DMS 273 treated with DMSO at 0.1 percent for 48 hours (cell line): ENCODE measurements around the gene SETD1A.
"Not testable (repeated sequence)": the region's sequence is repeated elsewhere in the genome, so short reads cannot be mapped to it uniquely, and the experiment has no call there.

Experiments
- DNase-seq: peaks from one replicate; lab custom pipeline; 2025; lab: John Stamatoyannopoulos, UW

SETD1A gene

DNA sequence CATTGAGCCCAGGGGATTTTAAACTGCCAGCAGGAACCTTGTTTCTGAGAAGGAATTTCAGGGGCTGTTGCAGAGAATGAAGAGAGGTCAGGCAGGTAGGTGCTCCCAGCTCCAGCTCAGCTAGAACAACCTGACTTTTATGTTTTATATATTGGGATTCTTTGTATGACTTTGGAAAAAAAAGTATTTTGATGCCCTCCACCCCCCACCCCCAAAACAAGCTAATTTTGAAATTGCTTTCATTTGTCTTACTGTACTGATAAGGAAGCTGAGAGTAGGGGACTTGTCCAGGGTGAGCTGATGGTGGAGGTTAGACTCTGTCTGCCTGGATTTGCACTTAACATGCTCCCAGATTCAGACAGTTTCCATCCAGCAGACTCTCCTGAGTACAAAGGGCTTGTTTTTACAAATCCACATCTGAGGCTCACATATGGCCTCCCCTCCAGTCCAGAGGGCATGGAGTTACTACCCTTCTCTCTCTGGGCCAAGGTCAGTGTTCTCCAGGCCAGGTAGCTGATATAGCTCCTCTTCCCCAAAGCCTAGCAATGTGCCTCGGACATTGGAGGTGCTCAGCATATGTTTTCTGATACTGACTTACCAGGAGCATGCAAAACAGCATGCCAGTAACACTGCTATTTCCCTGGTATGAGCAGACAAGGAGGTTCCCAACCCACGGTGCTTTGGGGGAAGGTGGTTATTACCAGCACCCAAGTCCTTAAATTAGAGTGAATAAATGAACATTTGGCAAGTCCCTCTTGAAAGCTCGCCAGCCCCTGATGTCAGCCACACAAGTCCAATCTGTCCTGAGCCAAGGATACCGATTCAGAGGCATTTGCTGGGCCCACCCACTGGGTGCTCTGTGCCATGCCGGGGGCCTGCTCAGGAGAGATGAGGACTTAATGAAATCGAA lies 41.6 kb downstream of the SETD1A start:
- peak; percentile 28 for DNase-seq

DNA sequence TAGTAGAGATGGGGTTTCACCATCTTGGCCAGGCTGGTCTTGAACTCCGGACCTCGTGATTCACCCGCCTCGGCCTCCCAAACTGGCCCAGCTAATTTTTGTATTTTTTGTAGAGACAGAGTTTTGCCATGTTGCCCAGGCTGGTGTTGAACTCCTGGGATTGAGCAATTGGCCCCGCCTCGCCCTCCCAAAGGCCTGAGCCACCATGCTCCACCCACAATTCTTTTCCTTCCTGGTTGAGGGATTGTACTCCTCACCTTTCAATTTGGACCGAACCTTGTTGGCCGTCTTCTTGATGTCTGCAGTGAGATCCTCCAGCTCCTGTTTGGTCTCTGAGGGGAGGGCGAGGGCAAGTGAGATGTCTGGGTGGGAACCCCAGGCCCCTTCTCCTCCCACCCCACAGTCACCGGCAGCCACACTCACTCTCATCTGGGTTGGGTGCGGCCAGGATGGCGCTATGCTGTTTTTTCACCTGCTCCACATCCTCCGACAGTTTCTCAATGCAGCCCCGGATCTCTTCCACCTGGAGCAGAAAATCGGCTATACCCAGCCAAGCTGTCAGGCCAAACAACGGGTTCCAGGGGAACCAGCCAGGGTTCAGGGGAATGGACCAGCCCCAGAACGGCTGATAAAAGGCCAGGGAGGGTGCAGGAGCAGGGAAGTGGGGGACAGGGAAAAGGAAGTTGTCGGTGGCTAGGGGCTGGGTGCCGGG lies 43.3 kb downstream of the SETD1A start:
- no peak for DNase-seq

DNA sequence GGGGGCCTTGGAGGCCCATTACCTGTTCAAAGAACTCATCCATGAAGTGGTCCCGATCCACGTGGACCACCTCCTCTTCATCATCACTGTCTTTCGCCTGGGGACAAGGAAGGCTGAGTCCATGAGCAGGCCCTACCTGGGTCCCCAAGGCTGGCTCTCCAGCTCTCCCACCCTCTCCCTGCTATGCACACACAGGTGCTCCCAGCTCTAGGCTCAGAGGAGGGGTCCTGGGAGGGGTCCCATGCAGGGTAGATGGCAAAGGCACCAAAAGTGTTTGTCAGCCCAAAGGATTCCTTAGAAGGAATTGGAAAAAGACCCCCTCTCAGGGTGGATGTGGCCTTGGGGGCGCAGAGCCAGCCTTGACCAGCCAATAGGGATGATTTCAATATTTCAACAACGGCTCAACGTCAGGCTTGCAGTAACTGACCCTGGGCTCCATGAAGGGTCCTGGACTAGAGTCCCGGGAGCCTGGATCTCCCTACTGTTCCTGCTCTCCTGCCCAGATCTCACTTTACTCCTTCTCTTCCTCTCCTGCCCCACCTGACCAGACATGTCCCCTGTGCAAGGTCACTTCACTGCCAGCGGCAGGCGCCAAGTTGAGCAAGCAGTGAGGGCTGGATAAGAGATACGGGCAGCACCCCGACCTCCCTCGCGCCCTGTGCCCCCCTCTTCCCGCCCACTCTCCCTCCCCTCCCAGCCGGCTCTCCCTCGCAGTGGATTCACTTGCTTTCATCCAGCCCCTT lies 44.1 kb downstream of the SETD1A start:
- DNase-seq = no peak

DNA sequence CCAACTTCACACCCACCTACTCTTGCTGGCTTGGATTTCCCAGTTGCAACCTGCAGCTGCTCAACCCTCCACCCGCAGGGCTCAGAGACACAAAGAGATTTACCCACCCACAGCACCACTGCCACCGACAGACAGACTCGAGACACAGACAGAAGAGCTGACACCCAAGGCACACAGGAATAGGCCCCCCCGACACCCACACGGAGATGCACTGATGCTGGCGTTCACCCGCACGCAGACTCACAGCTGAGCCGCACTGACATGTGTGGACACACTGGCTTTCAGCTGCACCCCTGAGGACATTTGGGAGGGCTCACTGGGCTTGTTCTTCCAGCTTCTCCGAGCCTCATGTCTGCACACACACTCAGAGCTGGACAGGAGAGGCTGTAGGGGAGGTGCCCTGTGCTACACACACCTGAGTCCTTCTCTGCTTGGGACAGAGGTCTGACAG lies 44.7 kb downstream of the SETD1A start:
- no peak for DNase-seq

DNA sequence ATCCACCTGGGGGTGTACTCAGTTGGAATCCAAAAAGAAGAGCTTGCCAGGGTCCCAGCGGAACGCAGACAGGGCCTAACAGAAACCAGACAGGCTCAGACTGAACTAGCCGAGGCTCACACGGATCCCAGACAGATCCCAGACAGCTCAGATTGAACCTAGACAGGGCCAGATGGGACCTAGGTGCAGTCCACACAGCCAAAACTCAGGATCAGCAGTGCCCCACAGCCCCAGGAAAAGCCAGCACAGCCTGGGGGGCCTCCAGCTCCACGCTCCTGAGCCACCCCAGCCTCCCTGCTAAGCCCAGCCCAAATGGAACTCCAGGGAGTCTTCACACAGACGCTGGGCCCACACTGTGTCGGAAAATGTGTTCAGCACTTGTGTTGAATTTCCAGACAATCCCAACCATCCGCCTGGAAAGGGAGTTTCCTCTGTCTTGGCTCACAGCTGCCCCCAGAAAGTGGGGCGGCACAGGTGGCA lies 45.3 kb downstream of the SETD1A start:
- DNase-seq = no peak

DNA sequence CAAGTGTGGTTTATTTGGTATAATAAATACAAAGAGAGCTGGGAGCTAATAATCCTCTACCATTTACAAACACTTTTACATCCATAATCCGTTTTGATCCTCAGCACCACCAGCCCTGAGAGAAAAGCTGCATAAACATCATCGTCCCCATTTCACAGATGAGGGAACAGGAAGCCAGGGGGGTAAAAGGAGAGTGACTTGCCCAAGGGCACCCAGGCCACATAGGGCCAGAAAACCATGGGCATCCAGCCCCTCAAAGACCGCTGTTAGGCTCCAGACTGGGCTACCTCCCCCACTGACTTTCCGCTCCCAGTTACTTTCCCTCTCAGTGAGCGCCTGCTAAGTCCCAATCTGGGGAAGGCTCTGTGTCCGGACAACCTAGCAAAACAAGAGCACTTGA lies 46.2 kb downstream of the SETD1A start:
- no peak for DNase-seq

DNA sequence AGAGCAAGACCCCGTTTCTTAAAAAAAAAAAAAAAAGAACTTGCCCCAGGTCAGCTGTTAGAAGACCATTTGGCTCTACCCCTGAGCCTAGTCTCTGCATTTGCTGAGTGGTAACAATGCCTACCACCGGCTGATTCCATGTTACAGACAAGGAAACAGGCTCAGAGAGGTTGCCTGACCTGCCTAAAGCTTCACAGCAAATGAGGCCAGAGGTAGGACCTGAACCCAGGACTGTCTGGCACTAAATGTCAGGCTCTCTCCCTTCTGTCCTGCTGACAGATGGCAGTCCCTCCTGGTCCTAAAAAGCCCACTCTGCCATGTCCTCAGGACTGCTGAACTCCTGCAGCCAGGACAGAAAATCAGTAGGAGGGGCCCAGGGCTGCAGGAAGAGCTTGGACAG lies 47.1 kb downstream of the SETD1A start:
- no peak for DNase-seq

DNA sequence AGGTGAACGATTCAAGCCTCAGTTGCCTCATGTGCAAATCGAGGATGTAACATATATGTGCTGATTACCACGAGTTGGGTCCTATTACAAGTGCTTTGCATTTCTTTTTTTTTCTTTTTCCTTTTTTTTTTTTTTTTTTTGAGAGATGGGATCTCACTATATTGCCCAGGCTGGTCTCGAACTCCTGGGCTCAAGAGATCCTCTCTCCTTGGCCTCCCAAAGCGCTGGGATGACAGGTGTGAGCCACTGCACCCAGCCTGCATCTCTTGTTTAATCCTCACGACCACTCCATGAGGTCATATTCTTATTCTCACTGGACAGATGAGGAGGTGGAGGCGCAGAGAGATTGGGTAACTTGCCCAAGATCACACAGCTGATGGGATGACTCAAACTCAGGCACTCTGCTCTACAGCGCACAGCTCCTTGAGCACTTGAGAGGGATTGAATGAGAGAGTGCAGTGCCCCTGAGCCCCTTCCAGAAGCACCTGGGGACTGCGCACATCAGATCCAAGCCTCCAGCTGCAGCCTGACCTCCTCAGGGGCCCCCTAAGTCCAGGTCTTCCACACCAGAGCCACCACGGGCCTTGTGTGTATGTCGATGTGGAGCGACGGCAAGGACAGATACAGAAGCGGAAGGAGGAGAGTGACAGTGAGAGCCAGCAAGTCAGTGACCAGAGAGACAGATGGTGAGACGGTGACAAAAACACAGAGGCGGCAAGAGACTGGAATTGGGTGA lies 48.0 kb downstream of the SETD1A start:
- DNase-seq = no peak

DNA sequence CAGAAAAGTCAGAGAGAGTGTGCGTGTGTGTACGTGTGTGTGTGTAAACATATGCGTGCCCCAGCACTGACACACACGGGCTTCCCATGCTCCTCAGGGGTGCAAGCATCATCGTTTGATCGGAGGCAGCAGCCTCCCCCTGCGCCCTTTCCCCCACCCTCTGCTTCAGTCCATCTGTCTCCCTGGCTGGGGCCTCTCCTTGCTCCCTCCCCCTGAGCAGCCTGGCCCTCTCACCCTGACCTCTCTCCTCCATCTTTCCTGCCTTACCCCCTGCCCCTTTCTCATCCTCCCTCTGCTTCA lies 48.5 kb downstream of the SETD1A start:
- no peak for DNase-seq

DNA sequence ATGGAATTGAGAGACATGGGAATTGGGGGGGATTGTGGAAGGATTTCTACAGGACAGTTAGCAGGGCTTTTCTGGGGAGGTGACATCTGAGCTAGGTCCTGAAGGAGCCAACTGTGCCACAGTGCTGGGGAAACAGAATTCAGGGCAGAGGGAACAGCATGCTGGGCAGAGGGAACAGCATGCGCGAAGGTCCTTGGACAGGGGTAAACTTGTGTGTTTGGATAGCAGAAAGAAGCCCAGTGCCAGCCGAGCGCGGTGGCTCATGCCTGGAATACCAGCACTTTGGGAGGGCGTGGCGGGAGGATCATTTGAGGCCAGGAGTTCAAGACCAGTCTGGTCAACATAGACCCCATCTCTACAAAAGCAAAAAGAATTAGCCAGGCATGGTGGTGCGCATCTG lies 49.0 kb downstream of the SETD1A start:
- DNase-seq = no peak

DNA sequence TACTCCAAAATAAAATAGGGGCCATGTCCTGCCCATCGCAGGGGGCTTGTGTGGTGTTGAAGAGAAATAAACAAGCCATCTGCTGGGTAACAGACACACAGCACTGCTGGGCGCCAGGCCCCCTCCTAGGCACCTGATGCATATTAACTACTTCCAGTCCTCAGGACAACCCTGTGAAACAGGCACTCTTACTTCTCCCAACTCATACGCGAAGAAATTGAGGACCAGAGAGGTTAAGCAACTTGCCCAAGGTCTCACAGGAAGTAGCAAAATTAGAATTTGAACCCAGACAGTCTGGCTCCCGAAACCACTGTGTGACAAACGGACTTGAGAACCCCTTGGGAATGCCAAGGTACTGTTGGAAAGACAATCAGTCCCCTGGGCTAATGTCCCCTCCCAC lies 50.1 kb downstream of the SETD1A start:
- DNase-seq = no peak

DNA sequence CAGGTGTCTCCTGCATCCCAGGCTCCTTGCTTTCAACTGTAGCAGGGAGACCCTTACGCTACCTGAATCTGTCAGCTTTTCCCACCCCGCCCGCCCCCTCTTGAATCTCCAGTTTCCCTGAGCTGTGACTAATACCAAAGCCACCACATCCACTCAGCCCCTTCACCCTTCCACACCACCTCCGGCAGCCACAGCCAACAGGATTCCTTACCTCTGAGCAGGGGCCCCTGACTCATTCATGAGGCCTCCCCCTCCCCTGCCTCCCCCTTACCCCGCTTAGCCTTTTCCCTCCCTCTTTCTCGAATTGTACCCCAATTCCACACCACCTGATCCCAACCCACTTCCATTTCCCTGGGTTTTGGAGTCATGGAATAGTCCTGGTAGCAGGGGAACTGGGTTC lies 50.6 kb downstream of the SETD1A start:
- no peak for DNase-seq

DNA sequence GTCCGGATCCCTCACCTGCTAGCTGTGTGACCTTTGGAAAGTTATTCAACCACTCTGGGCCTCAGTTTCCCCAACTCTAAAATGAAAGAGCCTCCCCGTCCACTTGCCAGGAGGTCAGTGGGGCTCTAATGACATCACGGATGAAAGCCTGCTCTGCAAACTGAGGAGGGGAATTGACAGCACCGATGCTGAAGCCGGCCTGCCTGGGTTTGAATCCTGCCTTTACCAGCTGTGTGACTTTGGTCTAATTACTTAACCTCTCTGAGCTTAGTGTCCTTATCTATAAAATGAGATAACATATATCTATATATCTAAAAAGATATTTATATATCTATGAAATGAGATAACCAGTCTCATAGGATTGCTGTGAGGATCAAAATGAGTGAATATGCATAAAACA lies 51.0 kb downstream of the SETD1A start:
- no peak for DNase-seq

DNA sequence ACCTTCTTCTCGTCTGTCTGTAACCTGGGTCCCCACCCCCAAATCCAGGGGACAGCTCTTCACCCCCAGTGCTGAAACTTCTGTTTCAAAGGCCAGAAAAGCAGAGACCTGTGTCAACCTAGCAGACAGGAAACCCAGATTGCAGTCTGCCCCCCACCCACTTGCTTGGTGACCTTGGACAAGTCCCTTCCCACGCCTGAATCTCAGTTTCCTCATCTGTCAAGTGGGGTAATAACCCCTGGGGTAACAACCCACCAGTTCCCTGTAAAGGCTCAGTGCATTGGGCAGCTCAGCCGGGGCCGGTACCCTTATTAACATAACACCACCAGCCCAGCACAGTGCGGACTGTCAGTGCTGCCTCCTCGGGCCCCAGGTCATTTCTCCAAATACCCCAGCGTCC lies 51.6 kb downstream of the SETD1A start:
- DNase-seq = no peak

DNA sequence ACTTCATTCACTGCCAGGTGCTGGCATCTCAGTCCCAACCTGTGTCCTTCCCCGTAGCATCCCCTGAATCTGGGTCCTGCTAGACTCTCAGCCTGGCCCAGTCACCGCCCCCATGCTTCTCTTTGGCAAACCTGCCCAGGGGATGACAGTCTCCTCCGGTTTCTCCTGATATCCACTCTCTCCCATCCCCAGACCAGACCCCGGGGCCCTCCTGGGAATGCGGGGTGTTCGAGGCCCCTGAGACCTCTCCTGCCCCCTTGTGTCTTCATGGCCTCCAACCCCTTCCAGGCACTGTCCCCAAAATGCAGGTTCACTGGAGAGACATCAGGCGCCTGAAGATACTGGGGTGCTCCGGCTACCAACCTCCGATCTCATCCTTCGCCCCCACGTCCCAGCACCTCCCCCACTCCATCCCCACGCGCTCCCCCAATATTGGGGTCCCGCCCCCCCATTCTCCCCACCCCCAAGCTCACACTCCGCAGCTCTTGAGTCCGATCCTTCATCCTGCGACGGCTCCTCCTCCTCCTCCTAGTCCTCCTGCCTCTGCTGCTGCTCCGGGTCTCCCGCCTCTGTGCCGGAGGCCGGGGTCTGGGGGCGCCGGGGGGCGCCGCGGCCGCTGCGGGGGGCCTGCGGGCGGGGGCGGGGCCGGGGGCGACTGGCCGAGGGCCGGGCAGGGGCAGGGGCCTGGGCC lies 52.5 kb downstream of the SETD1A start:
- DNase-seq = no peak

DNA sequence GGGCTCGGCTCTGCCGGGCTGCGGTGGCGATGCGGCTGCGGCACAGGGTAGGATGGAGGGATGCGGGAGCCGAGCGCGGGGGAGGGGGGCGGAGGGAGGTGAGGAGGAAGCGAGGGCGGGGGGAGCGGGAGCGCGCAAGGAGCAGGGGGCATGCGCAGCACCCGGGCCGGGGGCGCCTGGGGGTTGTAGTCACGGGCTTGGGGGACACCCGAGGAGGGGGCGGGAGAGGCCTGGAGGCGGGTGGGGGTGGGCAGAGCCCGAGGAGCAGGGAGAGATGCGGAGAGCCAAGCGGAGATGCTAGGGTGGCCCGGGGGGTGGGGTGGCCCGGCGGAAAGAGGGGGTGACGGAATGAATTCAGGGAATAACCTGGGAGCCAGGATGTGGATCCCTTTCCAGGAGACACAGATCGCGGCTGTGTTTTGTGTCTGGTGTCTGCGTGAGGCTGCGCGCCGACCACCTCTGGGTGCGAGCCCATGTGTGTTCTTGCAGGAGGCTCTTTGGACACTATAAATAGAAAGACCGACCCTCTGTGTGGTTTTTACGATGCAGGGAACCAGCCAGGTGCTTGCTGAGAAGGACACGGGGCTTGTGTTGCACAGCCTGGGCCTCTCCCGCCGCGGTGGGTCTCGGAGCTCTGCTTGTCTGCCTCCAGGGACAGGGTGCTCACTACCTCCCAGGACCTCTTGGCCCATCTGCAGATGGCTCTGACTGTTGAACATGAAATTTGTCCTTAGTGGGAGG lies 53.2 kb downstream of the SETD1A start, which contains the start of gene STX1B:
Gene STX1B, minus strand, starts transcription at position 54 of the 741 bp plus-strand sequence. CDS start 242 bp downstream, outside the sequence.
- no peak for DNase-seq

DNA sequence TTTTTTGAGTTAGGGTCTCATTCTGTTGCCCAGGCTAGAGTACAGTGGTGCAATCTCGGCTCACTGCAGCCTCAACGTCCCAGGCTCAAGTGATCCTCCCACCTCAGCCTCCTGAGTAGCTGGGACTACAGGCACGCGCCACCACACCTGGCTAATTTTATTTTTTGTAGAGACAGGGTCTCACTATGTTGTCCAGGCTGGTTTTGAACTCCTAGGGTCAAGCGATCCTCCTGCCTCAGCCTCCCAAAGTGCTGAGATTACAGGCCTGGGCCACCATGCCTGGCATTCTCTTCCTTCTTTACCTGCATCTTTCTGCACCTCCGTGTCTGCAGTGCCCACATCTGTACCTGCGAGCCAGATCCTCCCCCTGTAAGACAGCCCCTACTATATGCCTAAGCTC lies 54.3 kb downstream of the SETD1A start:
- not testable (repeated sequence) for DNase-seq

DNA sequence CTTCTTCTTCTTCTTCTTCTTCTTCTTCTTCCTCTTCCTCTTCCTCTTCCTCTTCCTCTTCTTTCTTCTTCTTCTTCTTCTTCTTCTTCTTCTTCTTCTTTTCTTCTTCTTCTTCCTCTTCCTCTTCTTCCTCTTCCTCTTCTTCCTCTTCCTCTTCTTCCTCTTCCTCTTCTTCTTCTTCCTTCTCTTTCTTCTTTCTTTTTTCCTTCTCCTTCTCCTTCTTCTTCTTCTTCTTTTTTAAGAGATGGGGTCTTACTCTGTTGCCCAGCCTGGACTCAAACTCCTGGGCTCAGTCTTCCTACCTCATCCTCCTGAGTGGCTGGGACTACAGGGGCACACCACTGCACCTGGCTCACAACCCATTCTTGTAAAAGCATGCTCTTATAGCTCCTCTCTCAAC lies 55.7 kb downstream of the SETD1A start:
- not testable (repeated sequence) for DNase-seq

DNA sequence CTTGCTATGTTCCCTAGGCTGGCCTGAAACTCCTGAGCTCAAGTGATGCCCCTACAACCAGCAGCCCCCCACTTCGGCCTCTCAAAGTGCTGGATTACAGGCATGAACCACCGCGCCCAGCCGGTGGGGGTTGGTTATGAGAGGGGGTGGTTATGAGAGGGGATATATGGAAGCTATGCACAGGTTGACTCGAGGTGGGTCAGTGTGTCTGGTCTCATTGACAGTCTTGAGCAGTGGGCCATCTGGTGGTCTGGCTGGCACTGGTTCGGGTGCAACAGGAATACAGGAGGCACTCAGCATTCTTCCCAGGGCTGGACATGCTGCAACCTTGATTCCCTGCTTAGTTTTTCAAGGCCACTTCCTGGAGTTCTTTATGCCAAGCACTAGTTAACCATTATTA lies 58.5 kb downstream of the SETD1A start:
- no peak for DNase-seq

DNA sequence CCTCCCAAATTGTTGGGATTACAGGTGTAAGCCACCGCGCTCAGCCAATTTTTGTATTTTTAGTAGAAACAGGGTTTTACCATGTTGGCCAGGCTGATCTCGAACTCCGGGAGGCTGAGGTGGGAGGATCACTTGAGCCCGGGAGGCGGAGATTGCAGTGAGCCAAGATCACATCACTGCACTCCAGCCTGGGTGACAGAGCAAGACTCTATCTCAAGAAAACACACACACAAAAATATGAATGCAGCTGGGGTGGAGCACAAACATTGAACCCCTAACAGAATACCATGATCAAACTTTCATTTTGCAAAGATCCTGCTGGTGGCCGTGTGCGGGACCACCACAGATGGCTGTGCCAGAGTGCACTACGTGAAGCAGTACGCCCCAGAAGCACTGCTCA lies 60.2 kb downstream of the SETD1A start:
- DNase-seq = not testable (repeated sequence)

DNA sequence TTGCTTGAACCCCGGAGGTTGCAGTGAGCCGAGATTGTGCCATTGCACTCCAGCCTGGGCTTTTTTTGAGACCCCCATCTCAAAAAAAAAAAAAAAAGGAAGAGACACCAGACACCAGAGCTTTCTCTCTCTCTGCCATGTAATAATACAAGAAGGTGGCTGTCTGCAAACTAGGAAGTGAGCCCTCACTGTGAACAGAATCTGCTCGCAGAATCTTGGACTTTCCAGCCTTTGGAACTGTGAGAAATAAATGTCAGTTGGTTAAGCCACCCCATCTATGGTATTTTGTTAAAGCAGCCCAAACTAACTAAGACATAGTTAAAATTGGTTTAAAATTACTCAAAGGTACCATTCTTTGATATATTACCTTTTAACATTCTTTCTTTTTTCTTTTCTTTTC lies 63.0 kb downstream of the SETD1A start:
- DNase-seq = no peak
